ENCODE results near the gene SPO11.
A peak's percentile ranks its signal among the peaks of the same experiment; 100 is the strongest.

SPO11 gene

GRCh38 chr20:57378107-57378506 is 48.5 kb downstream of the SPO11 start:
- DNase-seq, result no peak

DNA sequence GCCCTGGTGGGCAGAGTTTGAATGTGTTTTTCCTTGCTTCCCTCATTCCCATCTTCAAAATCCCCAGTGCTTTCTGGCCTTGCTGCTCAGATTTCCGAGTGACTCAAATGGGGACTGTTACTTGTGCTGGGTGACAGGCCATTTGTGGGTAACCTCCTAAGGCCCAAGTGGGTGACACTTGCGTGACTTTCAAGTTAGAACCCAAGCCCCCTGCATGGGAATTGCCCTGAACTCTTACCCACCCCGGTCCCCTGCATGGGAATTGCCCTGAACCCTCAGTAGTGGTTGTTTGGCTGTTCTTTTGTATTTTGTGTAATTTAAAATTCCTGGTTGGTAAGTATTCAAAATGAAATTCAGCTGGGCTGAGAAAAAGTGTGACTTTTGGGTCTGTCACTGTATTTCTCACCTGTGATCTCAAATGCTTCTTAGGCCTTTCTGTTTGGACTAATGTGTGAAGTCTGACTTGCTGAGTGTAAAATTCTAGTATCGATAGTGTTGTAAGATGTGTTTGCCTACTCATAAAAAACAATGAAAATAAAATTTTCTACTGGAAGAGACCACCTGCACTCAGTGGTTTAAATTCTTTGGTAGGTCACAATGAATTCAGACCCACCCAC is 49.2 kb downstream of the SPO11 start:
- DNase-seq, result no peak

- DNase-seq, result peak; percentile 16
These were observed 49.7 kb downstream of the SPO11 start for GRCh38 chr20:57379263-57379647.

GRCh38 chr20:57380081-57380750 is 50.6 kb downstream of the SPO11 start:
- no peak for DNase-seq

- DNase-seq, result peak; percentile 88
These were observed 52.2 kb downstream of the SPO11 start for GRCh38 chr20:57381596-57382503.

DNA sequence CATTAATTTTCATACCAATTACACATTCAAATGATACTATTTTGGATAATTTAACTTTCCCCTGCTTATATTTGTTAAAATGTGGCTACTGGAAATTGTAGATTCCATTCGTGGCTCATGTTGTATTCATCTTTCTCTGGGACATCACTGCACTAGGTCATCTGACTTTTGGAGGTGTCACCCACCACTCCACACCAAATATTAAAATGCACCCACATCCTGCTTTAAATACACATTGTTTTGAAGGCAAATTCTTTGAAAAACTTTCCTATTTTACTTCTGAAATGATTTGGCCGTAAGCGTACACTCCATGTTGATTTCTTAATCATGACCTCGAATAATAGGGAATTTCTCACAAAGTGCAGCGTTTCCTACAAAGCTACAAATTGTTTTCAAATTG is 52.9 kb downstream of the SPO11 start:
- DNase-seq, result no peak

GRCh38 chr20:57383447-57384347 is 54.1 kb downstream of the SPO11 start:
- DNase-seq, result no peak

DNA sequence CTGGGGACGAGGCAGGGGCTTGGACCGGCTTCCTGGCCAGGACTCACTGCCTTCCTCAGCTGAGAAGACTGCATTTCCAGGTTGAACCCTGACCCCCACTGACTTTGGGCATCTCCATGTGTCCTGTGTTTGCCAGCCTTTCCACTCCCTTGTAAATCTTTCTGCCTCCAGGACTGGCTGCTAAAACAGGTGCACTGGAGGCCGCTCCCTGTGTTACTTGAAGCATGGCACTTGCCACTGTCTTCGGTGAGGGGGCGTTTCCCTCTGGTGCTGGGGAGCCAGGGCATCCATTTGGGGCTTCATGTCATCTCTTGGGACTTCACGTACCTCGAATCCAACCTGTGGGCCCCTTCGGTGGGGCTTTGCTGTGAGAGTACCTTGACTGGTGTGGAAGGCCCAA is 54.9 kb downstream of the SPO11 start:
- DNase-seq, result no peak

- DNase-seq, result no peak
These were observed 55.6 kb downstream of the SPO11 start for GRCh38 chr20:57384953-57385761.

DNA sequence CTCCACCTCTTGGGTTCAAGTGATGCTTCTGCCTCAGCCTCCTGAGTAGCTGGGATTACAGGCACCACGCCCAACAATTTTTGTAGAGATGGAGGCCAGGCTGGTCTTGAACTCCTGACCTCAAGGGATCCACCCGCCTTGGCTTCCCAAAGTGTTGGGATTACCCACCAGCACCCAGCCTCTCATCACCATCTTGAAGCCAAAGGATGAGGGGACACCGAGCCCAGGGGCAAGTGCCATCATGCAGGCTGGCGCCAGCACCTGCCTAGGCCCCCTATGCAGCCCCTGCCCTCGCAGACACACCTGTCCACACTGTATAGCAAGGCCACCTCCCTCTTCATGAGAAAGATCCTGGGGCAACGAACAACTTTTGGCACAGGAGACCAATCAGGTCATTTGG is 56.3 kb downstream of the SPO11 start:
- no peak for DNase-seq

DNA sequence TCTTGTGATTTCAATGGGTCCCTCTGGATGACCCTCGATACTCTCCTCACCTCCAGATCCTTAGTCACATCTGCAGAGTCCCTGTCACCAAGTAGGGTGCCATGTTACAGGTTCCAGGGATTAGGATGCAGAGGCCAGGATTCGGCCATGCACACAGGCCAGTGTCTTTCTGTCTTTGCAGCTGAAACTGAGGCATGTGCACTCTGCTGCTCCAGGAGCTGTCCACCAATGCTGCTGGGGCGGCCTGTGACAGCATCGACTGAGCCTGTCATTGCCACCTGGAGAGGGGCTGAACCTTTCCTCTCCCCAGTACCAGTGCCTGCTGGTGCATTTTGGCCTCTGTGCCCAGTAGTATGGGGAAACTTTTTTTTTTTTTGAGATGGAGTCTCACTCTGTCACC is 57.2 kb downstream of the SPO11 start:
- DNase-seq, result no peak

- no peak for DNase-seq
These were observed 57.9 kb downstream of the SPO11 start for GRCh38 chr20:57387463-57387862.

DNA sequence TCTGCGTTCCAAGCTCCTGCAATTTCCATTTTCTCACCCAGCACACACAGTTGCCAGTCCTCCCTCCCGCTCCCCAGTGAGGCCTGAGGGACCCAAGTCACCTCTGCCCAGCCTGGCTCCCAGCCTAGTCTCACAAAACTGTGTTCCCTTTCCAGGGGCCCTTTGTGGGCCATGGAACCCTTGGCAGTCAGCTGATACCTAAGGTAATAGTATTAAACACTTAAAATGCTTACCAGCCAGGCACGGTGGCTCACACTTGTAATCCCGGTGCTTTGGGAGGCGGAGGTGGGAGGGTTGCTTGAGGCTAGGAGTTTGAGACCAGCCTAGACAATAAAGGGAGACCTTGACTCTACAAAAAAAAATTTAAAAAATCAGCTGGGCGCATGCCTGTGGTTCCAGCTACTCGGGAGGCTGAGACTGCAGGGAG is 58.4 kb downstream of the SPO11 start:
- DNase-seq, result no peak

DNA sequence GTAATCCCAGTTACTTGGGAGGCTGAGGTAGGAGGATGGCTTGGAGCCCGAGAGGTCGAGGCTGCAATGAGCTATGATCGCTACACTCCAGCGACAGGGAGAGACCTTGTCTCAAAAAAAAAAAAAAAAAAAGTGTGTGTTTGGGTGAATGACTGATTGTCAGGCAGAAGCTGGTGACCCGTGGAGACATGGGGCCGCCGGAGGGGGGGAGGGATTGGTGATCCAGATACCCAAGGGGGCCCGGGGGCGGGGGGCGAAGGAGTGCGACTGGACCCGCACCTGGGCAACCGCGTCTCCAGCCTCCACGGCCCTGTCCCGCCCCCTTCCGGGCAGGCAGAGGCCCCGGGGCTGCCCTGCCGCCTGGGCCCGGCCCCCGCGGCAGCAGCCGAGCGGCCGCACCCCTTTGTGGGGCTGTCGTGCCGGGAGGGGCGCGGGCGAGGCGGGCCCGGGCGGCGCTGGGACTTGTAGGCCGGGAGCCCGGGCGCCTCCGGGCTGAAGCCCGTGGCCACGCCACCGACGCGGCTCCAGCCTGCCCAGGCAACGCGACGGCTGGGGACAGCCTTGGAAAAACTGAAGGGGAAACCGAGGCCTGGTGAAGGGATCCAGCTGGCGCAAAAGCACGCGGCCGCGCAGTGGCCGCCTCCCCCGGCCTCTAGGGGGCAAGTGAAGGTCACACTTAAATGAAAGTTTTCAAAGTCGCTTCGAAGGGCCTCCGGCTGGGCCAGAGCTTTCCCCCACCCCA is 59.5 kb downstream of the SPO11 start:
- peak; percentile 85 for DNase-seq

DNA sequence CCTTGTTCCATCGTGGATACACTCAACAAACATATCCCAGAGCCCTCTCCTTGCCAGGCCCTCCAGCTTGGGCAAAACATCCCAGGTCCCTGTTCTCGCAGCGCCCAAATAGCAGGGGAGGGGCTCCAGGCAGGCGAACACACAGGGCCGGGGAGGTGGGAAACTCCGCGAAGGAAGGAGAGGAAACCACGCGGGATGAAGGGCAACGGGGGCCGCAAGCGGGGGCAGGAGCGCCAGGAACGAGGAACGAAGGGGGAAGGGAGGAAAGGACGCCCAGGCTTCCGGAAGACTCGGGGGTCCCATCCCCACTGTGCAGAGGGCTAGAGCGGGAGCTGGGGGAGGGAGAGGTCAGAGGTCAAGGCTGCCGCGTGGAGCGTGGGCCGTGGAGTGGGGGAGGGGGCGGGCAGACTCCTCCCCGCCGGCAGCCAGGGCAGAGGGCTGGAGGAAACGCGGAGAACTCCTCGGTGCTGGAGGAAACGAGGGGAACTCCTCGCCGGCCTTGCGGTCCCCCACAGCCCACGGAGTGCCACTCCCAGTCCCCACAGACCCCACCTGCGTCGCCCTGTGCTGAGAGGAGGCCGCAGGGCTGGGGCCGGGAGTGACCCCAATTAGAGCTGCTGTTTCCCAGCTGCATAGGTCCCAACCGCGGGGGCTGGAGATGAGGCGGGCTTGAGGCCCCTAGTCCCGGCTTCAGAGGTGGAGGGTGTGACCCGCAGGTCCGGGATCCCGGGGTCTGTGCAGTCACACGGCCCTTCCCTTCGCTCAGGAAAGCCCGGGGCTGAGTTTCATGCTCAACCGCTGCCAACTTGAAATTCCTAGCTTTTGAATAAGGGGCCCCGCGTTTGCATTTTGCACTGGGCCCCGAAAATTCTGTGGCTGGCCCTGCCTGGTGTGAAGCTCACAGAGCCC is 60.3 kb downstream of the SPO11 start:
- peak; percentile 41 for DNase-seq

DNA sequence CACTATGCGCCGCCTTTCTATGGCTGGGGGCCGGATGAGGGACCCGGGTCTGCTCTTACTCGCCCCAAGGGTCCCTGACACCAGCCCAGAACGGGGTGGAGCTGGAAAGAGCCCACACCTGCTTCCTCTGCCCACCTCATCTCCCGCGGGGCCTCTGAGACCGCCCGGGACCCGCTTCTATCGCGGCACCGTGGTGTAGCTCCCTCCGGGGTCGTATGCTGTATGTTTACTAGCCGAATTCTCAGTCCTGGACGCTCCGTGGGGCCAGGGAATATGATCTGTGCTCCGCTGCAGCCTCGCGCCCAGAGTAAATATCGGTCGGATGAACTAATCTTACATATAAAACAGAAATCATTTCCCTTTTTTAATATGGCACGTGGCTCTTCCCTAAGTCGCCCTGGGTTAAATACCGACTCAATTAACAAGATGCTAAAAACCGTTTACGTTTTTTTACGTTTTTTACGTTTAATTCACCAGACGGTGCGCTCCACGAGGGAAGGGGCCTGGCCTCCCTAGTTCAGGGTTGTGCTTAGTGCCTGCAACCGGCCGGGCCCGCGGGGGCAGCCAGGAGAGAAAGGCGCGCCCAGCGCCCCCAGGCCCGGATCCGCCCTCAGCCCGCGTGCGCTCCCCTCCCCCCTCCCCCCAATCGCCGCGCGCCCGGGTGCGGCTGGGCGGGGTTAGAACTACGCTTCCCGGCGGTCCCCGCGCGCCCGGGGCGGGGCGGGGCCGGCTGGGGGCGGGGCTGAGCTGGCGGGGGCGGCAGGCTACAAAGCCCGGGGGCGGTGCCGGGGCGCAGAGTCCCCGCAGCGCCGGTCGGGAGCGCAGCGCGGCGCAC is 61.2 kb downstream of the SPO11 start, which contains the start of gene RBM38:
RBM38 (plus strand) TSS at position 793 of the 835 bp plus-strand sequence. CDS start 186 bp downstream, outside the sequence.
- peak; percentile 70 for DNase-seq

- DNase-seq, result peak; percentile 44
These were observed 62.1 kb downstream of the SPO11 start for GRCh38 chr20:57391439-57392301.
